ENCODE measurements around the gene ADRM1. TPM values are rescaled to one million over a fixed set of nuclear protein-coding genes. Genes with fewer than 3 reads are reported as not detected.
A peak's percentile ranks its signal among the peaks of the same experiment; 100 is the strongest.

The ADRM1 gene
- total and polyA plus RNA-seq, 10 donors = 60.5 to 112 (median 79.2) TPM

DNA sequence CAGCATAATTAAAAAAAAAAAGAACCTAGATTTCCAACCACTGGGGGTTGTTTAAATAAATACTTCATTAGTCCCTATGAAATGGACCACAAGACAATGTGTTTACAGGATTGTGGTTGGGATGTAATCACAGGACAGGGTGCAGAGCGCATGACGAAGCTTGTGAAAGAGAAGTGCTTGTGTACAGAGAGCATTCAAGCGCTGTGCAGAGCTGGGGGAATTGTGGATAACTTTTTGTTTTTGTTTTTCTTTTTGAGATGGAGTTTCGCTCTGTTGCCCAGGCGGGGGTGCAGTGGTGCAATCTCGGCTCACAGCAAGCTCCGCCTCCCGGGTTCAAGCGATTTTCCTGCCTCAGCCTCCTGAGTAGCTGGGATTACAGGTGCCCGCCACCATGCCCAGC lies 42.0 kb downstream of the ADRM1 start:
- Histone ChIP-seq H3K4me3 (no peak overlapping the region), H3K36me3 (peaks cover 0 to 82% (median 3%) of the 10 kb centered on the region in 6 donors), H3K9me3 (peaks cover 0 to 13% (median 6%) of the 10 kb centered on the region in 8 donors), H3K27ac (no peak overlapping the region), H3K4me1 (peaks cover 0 to 10% (median 5%) of the 10 kb centered on the region in 6 donors), H3K27me3 (replicated peaks in 1 of 7) (no peaks in the 10 kb centered on the region)
- no peak for DNase-seq
- WGBS, 5 donors = 84 to 90% (median 84%) methylated on average over 10 of the region's 10 CpGs
- TF ChIP-seq, protein P1, sequence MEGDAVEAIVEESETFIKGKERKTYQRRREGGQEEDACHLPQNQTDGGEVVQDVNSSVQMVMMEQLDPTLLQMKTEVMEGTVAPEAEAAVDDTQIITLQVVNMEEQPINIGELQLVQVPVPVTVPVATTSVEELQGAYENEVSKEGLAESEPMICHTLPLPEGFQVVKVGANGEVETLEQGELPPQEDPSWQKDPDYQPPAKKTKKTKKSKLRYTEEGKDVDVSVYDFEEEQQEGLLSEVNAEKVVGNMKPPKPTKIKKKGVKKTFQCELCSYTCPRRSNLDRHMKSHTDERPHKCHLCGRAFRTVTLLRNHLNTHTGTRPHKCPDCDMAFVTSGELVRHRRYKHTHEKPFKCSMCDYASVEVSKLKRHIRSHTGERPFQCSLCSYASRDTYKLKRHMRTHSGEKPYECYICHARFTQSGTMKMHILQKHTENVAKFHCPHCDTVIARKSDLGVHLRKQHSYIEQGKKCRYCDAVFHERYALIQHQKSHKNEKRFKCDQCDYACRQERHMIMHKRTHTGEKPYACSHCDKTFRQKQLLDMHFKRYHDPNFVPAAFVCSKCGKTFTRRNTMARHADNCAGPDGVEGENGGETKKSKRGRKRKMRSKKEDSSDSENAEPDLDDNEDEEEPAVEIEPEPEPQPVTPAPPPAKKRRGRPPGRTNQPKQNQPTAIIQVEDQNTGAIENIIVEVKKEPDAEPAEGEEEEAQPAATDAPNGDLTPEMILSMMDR (IDR thresholded peaks at IDR 0.05 in 8 of 11, conservative IDR thresholded peaks at IDR 0.05 in 3 of 11) = no peak
- TF ChIP-seq POLR2A (IDR thresholded peaks at IDR 0.05) = no peak
- no peak for TF ChIP-seq POLR2AphosphoS5 (IDR thresholded peaks at IDR 0.05)
- intact Hi-C loops (cut with DNase I; ENCODE audit: low total_unique reads) = no loop called here

- TF ChIP-seq POLR2AphosphoS5 (IDR thresholded peaks at IDR 0.05) = no peak
- intact Hi-C loops (cut with DNase I; ENCODE audit: low total_unique reads) = no loop called here
- no peak for DNase-seq
- Histone ChIP-seq H3K27ac (no peak overlapping the region), H3K4me1 (no peaks in the 10 kb centered on the region), H3K9me3 (peaks cover 0 to 13% (median 6%) of the 10 kb centered on the region in 8 donors), H3K36me3 (peaks cover 0 to 86% (median 6%) of the 10 kb centered on the region in 6 donors), H3K4me3 (no peak overlapping the region), H3K27me3 (replicated peaks in 1 of 7) (no peaks in the 10 kb centered on the region)
- 87 to 92% (median 90%) methylated on average over 15 to 25 of the region's 25 CpGs for WGBS, 5 donors
Observed at GRCh38 chr20:62345681-62346370, 43.0 kb downstream of the ADRM1 start.

DNA sequence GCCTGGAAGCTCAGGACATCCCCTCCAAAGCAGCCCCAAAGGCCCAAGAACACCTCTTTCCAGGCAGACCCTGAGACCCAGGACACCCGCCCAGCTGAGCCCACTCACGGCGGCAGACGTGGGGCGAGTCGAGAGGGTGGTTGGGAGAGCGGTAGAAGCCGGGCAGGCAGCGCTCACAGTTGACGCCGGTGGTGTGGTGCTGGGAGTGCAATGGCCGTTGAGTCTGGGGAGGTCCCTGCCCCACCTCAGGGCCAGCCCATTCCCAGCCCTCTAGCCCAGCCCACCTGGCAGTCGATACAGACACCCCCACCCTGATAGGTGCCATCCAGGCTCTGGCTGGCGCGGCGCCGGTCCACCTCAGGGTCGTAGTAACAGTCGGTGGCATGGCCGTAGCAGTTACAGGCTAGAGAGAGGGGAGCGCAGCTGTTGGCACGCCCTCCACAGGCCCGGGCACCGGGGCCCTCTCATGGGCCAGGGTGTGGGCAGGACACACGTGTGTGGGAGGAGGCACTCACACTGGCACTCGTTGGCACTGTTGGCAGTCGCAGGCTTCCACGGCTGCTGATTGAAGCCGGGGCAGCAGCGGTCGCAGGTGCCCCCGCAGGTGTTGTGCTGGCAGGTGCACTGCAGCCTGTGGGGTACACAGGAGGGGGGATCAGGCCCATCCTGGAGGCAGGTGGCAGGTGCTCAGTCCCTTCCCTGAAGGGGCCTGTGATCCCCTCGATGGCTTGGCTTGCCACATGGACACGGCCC lies 43.8 kb downstream of the ADRM1 start:
- 92 to 95% (median 93%) methylated on average over 15 to 34 of the region's 34 CpGs for WGBS, 5 donors
- Histone ChIP-seq H3K4me3 (no peak overlapping the region), H3K27me3 (replicated peaks in 1 of 7) (no peaks in the 10 kb centered on the region), H3K27ac (no peak overlapping the region), H3K4me1 (no peaks in the 10 kb centered on the region), H3K9me3 (peaks cover 0 to 9% (median 6%) of the 10 kb centered on the region in 8 donors), H3K36me3 (peaks cover 0 to 86% (median 11%) of the 10 kb centered on the region in 6 donors)
- intact Hi-C loops (cut with DNase I; ENCODE audit: low total_unique reads) = no loop called here
- TF ChIP-seq, protein P1 (IDR thresholded peaks at IDR 0.05 in 8 of 11, conservative IDR thresholded peaks at IDR 0.05 in 3 of 11) = no peak
- TF ChIP-seq POLR2A (IDR thresholded peaks at IDR 0.05) (no peak), POLR2AphosphoS5 (IDR thresholded peaks at IDR 0.05) (peak in 1 of 3 donors; percentile 48)
- DNase-seq = no peak

GRCh38 chr20:62347151-62347404 lies 44.3 kb downstream of the ADRM1 start:
- WGBS, 5 donors = 84 to 96% (median 91%) methylated on average over 6 to 10 of the region's 10 CpGs
- H3K27me3 ChIP-seq (replicated peaks in 1 of 7) = no peaks in the 10 kb centered on the region
- no peaks in the 10 kb centered on the region for H3K4me1 ChIP-seq
- peaks cover 0 to 9% (median 6%) of the 10 kb centered on the region in 8 donors for H3K9me3 ChIP-seq
- H3K4me3 ChIP-seq = no peak overlapping the region
- no peak for DNase-seq
- peaks cover 0 to 86% (median 13%) of the 10 kb centered on the region in 6 donors for H3K36me3 ChIP-seq
- TF ChIP-seq, protein P1 (IDR thresholded peaks at IDR 0.05 in 8 of 11, conservative IDR thresholded peaks at IDR 0.05 in 3 of 11) = no peak
- no peak for TF ChIP-seq POLR2A (IDR thresholded peaks at IDR 0.05)
- TF ChIP-seq POLR2AphosphoS5 (IDR thresholded peaks at IDR 0.05) = no peak
- intact Hi-C loops (cut with DNase I; ENCODE audit: low total_unique reads) = no loop called here
- no peak overlapping the region for H3K27ac ChIP-seq

All from spleen (tissue), 11 donors.